Glutamatergic neuron (in vitro differentiated cells): Measurements from ENCODE around the gene TCEANC2. TPM values are rescaled to one million over a fixed set of nuclear protein-coding genes. Genes with fewer than 3 reads are reported as not detected.

ENCODE experiments used
- DNase-seq: peaks from one replicate; pipeline ENCODE4 v3.0.0; 2022
- H3K27ac Mint-ChIP-seq: one replicate; pipeline ENCODE4 v1.8.0; 2020; ENCODE audit warnings: mild to moderate bottlenecking, mixed read lengths, inconsistent platforms; ENCODE audit not compliant: unreplicated experiment
- H3K27me3 Mint-ChIP-seq: one replicate; pipeline ENCODE4 v1.8.0; 2020; ENCODE audit warnings: mild to moderate bottlenecking, moderate library complexity, mixed read lengths, inconsistent platforms; ENCODE audit not compliant: unreplicated experiment
- H3K36me3 Mint-ChIP-seq: one replicate; pipeline ENCODE4 v1.8.0; 2020; ENCODE audit warnings: mild to moderate bottlenecking, mixed read lengths, inconsistent platforms; ENCODE audit not compliant: unreplicated experiment
- H3K4me1 Mint-ChIP-seq: one replicate; pipeline ENCODE4 v1.8.0; 2020; ENCODE audit warnings: mild to moderate bottlenecking, low read depth, mixed read lengths, inconsistent platforms; ENCODE audit not compliant: unreplicated experiment
- H3K4me3 Mint-ChIP-seq: one replicate; pipeline ENCODE4 v1.8.0; 2020; ENCODE audit warnings: mild to moderate bottlenecking, mixed read lengths, inconsistent platforms; ENCODE audit not compliant: unreplicated experiment
- H3K9me3 Mint-ChIP-seq: one replicate; pipeline ENCODE4 v1.8.0; 2020; ENCODE audit warnings: mild to moderate bottlenecking, moderate library complexity, mixed read lengths, inconsistent platforms; ENCODE audit not compliant: unreplicated experiment
- CTCF ChIP-seq: fragments of 200-600 bp; sonication (generic); IDR thresholded peaks from one replicate; pipeline ENCODE4 v1.5.0; 2021; ENCODE audit not compliant: partially characterized antibody, unreplicated experiment
- total RNA-seq: library from RNA; stranded (reverse); fragmentation: NEBNext Ultra II Directional; extraction: Animal tissue kit (Norgen Biotek cat#: 25700); gene quantifications from one replicate; pipeline ENCODE4 v1.2.1, GENCODE V29; 2021; ENCODE audit not compliant: unreplicated experiment

The TCEANC2 gene
- total RNA-seq, 1 donor from 2014 or later = 10.7 TPM

DNA sequence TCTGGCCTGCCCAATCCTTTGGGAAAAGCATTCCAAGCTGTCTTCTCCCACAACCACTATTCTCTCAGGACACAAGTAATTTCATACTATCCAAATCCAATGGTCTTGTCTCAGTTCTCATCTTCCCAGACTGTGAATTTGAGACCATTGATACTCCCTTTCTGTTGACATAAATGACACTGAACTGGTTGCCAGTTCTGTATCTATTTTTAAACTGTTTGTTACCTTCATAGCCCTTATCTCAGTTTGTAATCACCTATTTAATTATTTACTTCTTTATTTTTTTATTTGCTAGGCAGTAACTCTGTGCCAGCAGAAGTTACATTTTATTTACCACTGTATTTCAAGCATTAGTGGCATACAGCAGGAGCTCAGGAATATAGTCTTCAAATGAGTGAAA lies 24.0 kb downstream of the TCEANC2 start:
- DNase-seq = no peak
- peaks cover 1% of the 10 kb centered on the region for H3K27me3 Mint-ChIP-seq
- H3K9me3 Mint-ChIP-seq = peaks cover 2% of the 10 kb centered on the region
- TF ChIP-seq CTCF = no peak
- peak overlapping the region; percentile 59 for H3K4me3 Mint-ChIP-seq
- no peaks in the 10 kb centered on the region for H3K36me3 Mint-ChIP-seq
- H3K4me1 Mint-ChIP-seq = peaks cover 25% of the 10 kb centered on the region
- no peak overlapping the region for H3K27ac Mint-ChIP-seq

- no peak for DNase-seq
- H3K4me1 Mint-ChIP-seq = peaks cover 25% of the 10 kb centered on the region
Measured at GRCh38 chr1:54080598-54081049, 27.2 kb downstream of the TCEANC2 start.

DNA sequence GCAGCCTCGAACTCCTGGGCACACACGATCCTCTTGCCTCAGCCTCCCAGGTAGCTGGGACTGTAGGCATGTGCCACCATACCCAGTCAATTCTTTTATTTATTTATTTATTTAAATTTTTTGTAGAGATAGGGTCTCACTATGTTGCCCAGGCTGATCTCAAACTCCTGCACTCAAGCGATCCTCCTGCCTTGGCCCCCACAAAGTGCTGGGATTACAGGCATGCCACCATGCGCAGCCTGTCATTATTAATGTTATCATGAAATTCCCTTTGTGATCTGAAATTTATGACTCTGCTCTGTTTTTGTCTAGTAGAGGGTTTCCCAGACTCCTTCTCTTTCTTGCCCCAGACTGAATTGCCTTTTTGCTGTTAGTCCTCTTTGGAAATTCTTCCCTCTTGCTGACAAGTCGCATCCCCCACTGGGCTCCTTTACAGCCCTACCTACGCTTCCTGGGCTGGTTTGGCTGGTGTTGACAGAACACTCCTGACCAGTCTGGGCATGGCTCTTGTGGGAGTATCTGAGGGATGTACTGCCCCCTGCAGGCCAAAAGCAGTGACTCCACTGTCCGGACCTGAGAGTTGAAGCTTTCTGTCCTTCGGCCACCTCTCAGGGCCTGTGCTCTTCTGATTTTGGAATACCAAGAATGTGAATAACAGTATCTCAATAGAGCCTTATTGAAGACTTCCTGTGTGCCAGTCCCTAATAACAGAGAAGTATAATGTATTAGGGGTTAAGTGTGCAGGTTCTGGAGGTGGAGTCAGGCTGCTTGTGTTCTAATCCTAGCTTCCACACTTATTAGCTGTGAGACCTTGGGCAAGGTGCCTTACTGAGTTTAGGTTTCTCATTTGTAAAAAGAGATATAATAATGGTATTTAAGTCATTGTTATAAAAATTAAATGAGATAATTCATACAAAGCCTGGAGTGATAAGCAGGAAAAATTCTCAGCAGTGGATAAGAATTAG lies 28.2 kb downstream of the TCEANC2 start:
- Mint-ChIP-seq H3K27me3 (peaks cover 1% of the 10 kb centered on the region), H3K36me3 (no peaks in the 10 kb centered on the region), H3K4me3 (no peak overlapping the region), H3K9me3 (peaks cover 4% of the 10 kb centered on the region), H3K27ac (no peak overlapping the region), H3K4me1 (peaks cover 22% of the 10 kb centered on the region)
- DNase-seq = peak; percentile 84
- TF ChIP-seq CTCF = peak; percentile 88

More at GRCh38 chr1:54080598-54081049, 27.2 kb downstream of the TCEANC2 start:
- no peak overlapping the region for H3K4me3 Mint-ChIP-seq
- no peak for TF ChIP-seq CTCF
- H3K27ac Mint-ChIP-seq = no peak overlapping the region
- no peaks in the 10 kb centered on the region for H3K36me3 Mint-ChIP-seq
- peaks cover 4% of the 10 kb centered on the region for H3K9me3 Mint-ChIP-seq
- peaks cover 1% of the 10 kb centered on the region for H3K27me3 Mint-ChIP-seq

DNA sequence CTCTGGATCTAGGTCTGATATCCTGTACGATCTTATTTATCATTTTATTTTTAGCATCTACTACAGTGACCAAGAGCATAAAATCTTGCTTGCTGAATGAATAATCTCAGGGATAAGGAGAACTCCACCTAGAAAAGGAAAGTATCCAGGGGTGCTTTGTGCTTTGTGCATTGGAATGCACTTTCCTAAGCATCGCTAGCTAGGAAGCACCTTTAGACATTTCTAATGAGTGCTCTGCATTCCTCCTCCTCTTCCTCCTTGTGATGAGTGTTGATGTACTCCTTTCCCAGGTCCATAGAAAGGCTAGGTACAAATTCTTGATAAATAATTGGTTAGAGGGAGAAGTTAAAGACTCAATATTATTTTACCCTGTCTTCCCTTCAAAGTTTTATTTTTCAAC lies 31.4 kb downstream of the TCEANC2 start:
- Mint-ChIP-seq H3K27me3 (peaks cover 1% of the 10 kb centered on the region), H3K27ac (no peak overlapping the region), H3K36me3 (no peaks in the 10 kb centered on the region), H3K9me3 (peaks cover 2% of the 10 kb centered on the region), H3K4me3 (no peak overlapping the region), H3K4me1 (peaks cover 2% of the 10 kb centered on the region)
- DNase-seq = no peak
- TF ChIP-seq CTCF = no peak

DNA sequence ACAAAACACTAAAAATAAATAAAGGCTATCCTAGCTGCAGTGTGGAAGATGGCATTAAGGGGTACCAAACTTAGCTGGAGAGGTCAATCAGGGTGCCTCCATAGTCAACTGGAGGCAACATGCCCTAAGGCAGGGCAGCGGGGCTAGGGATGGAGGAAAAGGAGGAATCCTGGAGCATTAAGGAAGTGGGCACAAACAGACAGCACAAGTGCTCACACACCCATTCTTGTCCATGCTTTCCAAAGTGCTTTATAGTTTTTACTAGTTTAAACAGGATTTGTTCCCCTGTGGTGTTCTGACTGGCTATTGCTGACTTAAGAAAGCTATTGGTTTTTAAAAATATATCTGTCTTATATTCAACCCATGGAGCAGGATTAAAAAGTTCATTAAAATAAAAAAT lies 33.3 kb downstream of the TCEANC2 start:
- no peak for DNase-seq
- Mint-ChIP-seq H3K4me1 (no peaks in the 10 kb centered on the region), H3K4me3 (no peak overlapping the region), H3K27ac (no peak overlapping the region), H3K27me3 (no peaks in the 10 kb centered on the region), H3K36me3 (no peaks in the 10 kb centered on the region), H3K9me3 (peaks cover 2% of the 10 kb centered on the region)
- no peak for TF ChIP-seq CTCF
